Measurements from ENCODE around the gene TMED6.
A peak's percentile ranks its signal among the peaks of the same experiment; 100 is the strongest.

Gene TMED6

DNA sequence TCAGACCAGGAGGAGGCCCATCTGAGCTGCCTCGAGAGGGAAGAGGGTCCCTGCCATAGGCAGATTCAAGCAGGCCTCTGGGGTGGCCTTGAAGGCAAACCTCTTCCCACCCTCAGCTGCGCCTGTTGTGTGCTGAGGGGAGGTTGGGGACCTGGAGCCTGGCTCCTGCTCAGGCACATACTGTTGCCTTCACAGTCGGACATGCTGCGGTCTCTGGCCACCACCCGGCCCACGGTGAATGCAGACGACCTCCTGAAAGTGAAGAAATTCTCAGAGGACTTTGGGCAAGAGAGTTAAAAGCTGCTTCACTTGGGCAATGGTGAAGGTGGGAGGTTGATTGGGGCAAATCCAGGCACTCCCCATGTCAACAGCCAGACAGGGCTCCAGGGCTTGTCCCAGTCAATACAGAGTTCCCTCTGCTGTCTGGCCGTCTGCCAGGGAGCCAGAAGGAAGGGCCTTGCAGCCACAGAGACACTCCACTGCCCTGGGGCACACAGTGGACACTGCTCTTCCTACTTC, 27.5 kb downstream of the TMED6 start:
- no peak for DNase-seq (ENCODE audit: low read depth)

DNA sequence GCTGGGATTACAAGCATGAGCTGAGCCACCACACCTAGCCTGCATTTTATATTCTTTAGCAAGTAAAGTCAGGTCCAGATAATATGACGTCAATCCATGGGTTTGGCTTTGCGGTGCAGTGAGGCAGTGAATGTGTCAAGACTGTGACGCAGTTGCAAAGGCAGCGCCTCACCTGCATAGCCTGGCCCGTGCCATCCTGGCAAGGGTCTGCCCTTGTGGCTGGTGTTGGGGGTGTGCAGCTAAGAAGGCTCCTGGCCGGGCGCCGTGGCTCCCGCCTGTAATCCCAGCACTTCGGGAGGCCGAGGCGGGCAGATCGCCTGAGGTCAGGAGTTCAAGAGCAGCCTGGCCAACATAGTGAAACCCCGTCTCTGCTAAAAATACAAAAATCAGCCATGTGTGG, 28.2 kb downstream of the TMED6 start:
- no peak for DNase-seq (ENCODE audit: low read depth)

DNA sequence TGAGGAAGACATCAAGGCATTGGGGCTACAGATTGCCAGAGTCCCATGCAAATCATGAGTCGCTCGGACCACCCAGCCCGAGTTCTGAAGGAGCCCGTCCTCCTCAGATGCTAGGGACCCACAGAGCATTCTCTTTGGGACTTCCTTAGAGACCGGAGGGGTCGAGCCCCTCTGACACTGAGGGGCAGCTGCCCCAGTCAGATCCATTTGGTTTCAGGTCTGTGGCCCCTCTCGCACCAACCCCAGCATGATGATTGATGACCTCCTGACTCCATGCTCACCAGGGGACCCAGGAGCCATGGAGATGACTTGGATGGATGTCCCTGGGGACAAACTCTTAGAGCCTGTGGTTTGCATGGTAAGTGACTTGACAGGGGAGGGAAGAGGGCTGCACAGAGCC, 29.2 kb downstream of the TMED6 start:
- no peak for DNase-seq (ENCODE audit: low read depth)

DNA sequence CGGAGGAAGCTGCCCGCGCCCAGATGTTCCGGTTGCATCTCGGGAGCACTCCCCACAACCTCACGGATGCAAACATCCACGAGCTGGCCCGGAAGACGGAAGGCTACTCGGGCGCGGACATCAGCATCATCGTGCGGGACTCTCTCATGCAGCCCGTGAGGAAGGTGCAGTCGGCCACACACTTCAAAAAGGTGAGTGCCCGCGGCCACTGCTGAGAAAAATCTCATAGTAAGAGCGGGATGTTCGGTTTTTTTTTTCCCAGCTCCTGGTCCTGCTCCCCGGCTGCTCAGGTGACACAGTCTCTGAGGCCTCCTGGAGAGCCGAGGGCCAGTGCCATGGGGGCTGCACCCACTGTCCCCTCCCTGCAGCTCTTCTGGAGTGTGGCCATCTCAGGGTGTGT, 30.5 kb downstream of the TMED6 start:
- no peak for DNase-seq (ENCODE audit: low read depth)

DNA sequence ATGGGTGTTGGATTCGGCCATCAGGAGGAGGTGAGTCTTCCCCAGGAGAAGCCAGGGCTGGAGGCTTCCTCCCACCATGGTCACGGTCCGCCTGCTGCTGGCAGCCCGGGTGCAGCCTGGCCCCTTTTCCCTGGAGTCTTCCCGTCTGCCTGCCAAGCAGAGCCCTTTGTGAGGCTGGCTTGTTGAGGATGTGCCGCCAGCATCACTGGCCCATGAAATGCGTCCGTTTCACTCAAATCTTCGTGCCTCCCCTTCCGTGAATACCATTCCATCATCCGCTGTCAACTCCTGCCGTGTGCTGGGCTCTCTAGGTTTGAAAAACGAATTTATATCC, 30.9 kb downstream of the TMED6 start:
- no peak for DNase-seq (ENCODE audit: low read depth)

DNA sequence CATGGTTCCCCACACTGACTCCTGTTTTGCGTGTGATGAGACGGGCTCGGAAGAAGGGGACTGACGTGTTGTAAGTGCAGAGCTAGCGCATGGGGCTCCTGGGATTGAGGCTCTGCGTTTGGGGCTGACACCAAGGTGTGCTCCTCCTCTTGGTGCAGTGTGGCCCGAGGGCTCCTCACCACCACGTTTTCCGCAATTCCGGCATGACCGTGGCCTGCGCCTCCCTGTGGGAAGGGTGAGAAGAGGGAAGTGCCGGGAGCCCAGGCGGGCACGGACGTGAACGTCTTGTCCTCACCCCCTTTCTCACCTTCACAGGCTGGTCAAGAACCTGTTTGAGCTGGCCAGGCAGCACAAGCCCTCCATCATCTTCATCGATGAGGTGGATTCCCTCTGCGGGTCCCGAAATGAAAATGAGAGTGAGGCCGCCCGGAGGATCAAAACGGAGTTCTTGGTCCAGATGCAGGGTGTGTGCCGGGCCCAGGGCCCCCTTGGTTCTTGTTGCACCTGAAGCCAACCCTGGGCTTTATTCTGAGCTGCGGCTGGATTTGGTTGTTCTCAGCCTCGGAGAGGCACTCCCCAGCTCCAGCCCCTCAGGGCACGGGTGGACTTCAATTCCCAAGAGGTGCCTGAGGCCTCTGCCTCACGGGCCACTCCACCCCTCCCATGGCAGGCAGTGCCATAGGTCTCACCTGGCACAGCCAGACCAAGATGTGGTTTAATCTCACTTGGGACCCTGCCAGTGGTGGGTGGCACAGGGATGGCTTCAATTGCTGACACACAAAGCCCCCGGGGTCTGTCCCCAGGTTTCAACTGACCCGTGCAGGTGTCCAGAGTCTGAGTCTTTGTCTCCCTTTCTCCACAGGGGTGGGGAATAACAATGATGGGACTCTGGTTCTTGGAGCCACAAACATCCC, 31.5 kb downstream of the TMED6 start:
- no peak for DNase-seq (ENCODE audit: low read depth)

DNA sequence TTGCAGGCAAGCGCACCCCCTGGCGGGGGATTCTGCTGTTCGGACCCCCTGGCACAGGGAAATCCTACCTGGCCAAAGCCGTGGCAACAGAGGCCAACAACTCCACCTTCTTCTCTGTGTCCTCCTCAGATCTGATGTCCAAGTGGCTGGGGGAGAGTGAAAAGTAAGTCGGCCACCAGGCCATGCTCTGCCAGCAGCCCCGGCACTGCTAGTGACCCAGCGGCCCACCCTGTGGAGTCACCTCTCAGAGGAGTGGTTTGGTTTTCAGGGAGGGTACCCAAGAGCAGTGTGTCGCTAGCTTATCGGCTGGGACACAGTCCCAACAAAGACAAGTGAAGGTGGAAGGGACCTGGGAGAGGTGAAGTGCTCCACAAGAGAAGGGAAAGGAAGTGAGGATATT, 32.2 kb downstream of the TMED6 start:
- no peak for DNase-seq (ENCODE audit: low read depth)

DNA sequence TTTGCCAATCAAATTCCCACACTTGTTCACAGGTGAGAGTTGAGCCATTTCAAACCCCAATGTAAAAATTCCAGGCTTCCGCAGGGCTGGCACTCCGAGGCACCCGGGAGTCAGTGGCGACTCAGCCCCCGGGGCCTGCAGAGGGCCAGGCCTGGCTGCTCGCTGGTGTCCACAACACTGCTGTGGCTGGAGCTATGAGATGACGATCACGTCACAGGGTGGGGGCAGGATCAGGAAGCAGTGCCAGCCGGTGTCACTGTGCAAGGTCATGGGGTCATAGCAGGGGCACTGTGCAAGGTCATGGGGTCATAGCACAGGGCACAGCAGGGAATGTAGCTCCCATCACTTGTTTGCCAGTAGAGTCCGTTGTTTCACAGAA, 32.7 kb downstream of the TMED6 start:
- no peak for DNase-seq (ENCODE audit: low read depth)

DNA sequence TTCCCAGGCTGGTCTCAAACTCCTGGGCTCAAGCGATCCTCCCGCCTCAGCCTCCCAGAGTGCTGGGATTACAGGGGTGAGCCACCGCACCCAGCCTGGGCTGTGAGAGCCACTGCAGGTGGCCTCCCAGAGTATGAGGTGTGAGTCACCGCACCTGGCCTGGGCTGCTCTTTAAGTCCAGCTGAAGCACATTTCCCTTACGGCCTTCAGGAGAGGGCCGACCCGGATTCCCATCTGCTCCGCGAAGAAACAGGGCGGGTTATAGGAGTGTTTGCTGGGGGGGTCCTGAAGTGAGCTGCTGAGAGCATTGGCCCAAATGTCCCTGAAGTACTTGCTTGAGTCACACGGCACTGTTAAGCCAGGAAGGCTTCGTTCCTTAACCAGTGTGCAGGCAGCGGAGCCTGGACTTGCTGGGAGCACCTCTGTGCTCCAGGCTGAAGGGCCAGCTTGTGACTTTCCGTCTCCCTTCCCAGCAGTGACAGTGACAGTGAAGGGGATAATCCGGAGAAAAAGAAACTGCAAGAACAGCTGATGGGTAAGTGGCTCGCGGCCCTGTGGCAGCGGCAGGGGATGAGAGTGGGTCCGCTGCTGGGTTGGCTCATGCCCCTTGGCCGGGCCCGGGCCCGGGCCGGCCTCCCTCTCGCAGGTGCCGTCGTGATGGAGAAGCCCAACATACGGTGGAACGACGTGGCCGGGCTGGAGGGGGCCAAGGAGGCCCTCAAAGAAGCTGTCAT, 33.2 kb downstream of the TMED6 start:
- no peak for DNase-seq (ENCODE audit: low read depth)

DNA sequence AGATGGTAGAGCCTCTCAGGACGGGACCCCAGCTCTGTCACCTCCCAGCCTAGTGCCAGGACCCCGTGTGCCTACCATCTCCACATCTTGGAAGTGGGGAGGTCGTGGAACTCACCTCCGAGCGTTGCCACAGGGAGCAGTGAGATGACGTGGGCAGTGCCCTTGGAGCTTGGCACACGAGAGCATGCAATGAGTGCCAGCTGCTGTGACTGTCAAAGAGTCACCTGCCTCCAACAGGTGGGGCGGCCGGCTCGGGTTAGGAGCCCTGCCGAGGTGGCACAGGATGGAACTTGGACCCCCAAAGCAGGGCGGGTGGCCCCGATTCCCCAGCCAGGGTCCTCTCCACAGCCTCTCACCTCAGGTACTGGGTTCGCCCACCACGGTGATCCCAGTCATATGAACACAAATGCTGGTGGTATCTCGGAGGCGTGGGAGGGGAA, 35.0 kb downstream of the TMED6 start:
- no peak for DNase-seq (ENCODE audit: low read depth)

DNA sequence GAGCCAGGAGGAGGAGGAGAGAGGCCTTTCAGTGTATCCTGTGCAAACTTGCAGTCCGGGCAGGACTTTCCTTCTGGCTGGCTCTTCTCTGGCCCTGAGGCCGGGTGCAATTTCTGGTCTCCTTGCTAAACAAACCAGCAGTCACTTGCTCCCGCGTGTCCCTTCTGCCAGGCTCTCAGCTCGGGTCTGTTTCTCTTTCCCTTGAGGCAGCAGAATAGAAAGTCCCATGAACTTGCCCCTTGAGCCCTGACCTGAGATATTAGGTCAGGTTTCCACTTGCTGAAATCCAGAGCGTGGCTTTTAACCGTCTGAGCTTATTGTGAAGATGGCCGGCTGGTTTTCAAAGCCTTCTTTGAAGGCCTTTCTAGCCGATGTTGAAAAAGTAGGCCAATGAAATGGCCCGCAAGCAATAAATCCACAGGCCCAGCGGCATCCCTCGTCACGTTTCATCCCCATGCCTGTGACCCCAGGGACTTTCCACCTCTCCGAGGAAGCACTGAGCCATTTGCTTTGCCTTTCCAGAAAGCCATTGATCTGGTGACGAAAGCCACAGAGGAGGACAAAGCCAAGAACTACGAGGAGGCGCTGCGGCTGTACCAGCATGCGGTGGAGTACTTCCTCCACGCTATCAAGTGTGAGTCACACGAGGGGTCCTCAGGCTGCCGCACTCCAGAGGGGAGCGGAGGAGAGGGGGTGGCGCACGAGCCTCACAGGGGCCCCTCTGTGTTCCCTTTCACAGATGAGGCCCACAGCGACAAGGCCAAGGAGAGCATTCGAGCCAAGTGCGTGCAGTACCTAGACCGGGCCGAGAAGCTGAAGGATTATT, 35.9 kb downstream of the TMED6 start:
- DNase-seq (ENCODE audit: low read depth): no peak

DNA sequence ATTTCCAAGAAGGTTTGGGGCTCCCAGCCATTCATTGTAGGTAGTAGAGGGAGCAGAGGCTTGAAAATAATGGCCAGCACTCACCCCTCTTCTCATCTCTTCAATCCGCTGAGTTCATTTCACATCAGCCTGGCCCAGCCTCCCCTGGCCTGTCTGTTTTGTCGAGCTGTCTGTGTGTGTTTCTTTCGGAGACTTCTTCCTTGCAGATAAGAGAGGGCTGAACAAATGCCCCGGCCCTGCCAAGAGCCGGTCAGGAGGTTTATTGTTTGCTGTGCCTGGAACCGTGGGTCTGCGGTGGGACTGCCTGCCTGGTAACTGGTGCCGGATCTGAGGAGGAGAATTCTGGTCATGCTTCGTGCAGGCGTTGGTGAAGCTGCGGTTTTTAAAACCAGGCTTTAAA, 37.1 kb downstream of the TMED6 start:
- no peak for DNase-seq (ENCODE audit: low read depth)

DNA sequence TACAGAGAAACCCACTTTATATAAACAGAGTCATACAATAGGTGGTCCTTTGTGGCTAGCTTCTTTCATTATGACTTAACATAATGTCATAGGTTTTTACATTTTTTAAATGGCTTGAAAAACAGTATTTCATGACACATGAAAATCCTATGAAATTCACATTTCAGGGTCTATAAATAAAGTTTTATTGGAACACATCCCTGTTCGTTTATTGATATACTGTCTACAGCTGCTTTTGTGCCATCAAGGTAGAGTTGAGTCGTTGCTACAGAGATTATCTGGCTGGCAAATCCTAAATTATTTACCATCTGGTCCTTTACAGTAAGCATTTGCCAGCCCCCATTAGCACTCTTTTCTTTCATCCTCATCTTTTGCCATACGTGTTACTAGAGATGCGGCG, 38.1 kb downstream of the TMED6 start:
- no peak for DNase-seq (ENCODE audit: low read depth)

DNA sequence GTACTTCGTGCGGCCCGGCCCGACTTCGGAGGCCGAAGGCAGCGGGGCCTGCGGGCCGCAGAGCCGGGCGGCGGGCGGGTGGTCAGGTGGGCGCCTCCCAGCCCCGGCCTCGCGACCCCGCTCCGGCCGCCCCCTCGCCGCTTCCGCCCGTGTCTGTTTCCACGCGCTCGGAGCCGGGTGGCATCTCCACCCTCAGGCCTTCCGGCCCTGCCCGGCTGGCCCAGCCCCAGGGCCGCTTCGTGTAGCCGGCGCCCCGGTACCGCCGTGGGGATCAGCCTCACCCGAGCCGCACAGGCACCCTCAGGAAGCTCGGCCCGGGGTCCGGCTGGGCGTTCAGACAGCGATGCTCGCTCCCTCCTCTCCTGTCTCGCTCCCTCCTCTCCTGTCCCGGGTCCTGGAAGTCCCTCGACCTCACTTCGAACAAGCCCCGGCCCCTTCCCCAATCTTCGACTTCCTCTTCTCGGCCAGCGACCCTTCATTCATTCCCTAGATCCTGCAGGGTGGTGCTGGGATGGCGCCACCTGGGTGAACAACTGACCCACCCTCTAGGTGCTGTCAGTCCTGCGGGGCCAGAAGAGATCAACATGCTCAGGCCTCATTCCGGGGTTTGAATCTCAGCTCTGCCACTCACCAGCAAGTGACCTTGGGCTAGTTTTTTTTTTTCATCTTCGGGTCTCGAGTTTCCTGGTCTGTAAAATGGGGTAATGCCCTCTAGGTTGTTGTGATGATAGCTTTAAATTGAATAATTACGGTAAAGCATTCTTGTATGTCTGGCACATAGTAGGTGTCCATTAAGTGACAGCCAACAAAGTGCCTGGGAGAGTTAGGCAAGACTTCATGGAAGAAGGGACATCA, 39.8 kb downstream of the TMED6 start:
- DNase-seq (ENCODE audit: low read depth): no peak

DNA sequence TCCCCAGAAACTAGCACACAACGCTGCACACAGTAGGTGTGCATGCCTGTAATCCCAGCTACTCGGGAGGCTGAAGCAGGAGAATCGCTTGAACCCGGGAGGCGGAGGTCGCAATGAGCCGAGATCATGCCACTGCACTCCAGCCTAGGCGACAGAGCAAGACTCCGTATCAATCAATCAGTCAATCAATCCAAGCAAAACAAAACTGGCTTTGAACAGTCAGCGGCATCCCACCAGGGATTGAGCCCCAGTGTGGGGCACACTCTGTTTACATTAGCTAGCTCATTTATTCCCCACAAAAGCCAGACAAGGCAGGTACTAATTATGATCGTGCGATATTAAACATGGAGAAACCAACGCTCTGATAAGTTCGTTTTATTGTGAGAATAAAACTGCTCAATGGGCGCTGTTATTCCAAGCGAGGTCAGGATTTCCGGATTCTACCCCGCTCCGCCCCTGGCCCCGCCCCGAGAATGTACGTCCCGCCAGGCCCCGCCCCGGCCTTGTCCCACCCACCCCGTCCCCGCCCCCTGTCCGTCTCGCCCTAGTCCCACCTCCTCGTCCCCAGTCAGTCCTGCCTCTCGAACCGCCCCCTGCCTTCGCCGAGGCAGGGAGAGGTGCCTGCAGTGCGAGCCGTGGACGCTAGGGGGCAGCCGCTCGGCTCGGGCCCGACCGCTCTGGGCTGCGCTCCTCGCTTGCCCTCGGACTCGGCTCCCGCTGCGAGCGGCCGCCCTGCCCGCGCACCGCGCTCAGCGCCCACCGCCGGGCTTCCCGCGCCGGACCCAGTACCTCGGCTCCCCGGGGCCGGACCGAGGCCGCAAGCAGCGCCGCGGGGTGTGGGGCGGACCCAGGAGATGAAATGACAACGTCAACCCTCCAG, 40.7 kb downstream of the TMED6 start, which contains the start of gene VPS4A:
Gene VPS4A, plus strand, starts transcription at position 698 of the 880 bp plus-strand sequence. Its CDS starts 162 bp downstream, at position 860.
- DNase-seq (ENCODE audit: low read depth): peak; percentile 96

DNA sequence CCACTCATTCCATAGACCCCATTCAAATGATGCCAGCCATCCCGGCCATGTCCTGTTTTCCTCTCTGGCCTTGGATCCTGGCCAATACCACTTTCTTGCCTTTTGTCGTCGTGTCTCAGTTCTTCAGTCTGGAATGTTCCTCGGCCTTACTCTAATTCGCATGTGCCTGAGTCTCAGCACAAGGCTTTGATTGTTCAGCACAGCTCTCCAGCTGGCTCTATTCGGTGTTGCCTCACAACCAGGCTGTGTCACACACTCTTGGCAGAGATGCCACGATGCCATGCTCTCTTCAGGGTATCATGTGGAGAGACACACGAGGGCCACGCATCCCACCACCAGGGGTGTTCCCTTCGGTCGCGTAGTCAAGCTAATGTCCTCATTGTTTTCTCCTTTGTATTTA, 42.3 kb downstream of the TMED6 start:
- no peak for DNase-seq (ENCODE audit: low read depth)

DNA sequence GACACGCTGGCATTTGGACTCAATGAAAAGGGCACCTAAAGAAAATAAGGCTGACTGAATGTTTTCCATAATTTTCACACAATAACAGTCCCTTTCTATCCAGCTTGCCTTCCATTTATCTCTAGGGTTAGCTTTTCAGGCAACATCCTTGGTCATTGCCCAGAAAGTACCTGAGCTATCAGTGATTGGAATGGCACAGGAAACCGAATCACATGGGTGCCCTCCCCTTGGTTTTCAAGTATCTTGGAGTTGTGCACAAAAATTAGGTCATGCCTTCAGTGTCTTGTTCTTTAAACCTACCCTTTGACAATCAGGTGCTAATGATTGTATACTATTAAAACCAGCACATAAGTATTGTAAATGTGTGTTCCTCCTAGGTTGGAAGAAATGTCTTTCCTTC, 43.7 kb downstream of the TMED6 start:
- DNase-seq (ENCODE audit: low read depth): no peak

DNA sequence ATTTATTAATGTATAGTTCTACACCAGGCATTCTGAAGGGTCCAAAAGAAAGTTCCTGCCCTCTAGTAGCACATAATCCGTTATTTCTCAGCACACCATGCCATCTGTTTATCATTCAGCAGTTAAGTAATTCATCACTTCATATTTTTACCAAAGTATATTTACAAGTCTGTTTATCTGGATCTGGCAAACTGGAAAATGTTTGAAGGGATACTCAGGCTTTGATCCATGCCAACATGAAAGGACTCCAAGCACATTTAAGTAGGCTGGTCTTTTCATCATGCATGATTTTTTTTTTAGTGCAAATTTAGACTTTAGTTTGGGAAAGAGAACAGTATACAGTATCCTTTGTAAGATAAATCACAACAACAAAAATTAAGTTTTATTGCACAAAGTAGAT, 44.5 kb downstream of the TMED6 start:
- no peak for DNase-seq (ENCODE audit: low read depth)

DNA sequence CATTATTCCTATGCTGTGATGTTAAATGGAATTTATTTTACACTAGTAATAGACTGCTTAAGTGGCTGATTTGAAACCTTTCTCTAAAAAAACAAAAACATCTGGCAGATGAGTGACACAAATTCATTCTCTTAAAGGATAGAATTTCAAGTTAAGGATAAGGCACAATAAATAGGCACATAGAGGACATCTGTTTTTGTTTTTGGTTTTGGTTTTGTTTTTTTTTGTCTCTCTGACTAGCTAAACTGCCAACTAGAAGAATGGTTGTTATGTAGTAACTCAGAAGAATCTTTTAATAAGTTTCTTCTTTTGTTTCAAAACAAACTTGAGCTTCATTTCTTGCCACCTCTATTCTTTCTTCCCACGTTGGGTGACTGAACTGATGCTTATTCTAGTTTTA, 45.6 kb downstream of the TMED6 start:
- DNase-seq (ENCODE audit: low read depth): no peak

DNA sequence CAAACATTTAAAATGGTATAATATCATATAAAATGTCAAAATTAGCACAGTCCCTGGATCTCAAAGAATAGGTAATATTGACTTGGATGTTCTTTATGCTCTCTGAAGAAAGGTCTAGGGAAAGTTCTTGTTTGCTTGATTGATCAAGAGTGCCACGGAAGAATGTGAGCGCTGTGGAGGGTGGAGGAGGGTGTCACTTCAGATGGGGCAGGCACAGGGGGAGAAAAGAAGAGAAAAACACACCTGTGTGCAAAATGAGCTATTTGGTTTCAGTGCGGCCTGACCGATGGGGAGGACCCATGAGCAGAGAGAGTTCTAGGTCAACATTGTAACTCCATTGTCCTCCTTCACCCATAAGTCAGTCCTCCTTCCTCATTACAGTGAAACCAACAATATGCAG, 49.3 kb downstream of the TMED6 start:
- no peak for DNase-seq (ENCODE audit: low read depth)
